ENCODE results near the gene CCT5.
A peak's percentile ranks its signal among the peaks of the same experiment; 100 is the strongest.
"Not testable (repeated sequence)": the region's sequence is repeated elsewhere in the genome, so short reads cannot be mapped to it uniquely, and the experiment has no call there.

Gene CCT5

GRCh38 chr5:10247217-10247616 lies 2.9 kb upstream of the CCT5 start:
- not testable (repeated sequence) for DNase-seq

GRCh38 chr5:10248378-10249260 lies 1.5 kb upstream of the CCT5 start:
- no peak for DNase-seq

DNA sequence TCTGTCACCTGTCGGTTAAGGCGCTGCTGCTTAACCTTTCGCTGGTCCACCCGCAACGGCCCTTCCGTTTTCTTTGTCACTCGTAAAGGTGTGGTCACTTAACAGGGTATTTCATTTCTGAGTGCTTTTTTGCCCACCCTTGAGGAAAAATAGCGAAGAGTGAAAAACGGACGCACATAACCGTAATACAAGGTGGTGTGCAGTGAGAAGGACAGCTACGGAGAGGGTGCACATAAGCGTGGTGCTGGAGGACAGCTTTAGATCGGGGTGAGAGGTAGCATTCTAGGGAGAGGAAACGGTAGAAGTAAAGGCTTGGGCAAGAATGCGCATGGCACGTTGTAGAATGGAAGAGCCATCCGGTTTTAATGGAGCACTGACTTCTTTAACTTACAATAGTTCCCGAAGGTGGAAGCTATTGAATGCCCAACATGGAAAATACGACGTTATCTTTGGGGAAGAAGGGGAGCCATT lies 761 bp downstream of the CCT5 start:
- peak; percentile 28 for DNase-seq

DNA sequence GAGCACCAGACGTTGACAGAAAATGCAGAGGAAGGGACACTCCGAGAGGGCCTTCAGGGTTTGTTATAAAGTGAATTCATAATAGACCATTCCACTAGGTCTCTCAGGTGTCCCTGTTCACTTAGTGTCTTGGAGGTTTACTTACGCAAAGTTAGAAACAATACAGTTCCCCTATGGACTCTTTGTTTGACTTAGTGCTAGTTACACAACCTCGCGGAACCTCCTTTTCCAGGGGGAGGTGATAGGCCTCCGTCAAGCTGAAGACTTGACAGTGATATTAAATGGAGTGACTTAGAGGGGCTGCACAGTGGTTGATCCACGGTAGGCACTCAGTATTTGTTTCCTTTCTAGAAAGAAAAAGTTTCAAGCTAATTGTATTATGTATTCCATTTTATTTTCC lies 1.3 kb downstream of the CCT5 start:
- no peak for DNase-seq

GRCh38 chr5:10253390-10253789 lies 3.3 kb downstream of the CCT5 start:
- no peak for DNase-seq

GRCh38 chr5:10254686-10255085 lies 4.6 kb downstream of the CCT5 start:
- no peak for DNase-seq

DNA sequence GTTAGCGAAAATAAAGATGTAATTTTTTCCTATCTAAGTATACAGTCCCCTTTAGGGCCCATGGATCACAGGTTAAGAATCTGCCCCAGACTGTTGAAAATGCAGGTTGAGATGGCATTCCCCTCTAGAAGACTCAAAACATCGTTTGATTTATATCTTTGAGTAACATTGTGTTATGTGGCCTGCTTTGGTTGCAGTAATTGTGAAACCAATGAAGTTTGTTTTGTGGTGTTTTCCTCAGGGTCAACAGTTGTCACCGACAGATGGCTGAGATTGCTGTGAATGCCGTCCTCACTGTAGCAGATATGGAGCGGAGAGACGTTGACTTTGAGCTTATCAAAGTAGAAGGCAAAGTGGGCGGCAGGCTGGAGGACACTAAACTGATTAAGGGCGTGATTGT lies 7.8 kb downstream of the CCT5 start:
- no peak for DNase-seq

GRCh38 chr5:10259899-10260298 lies 9.8 kb downstream of the CCT5 start:
- DNase-seq, result no peak

DNA sequence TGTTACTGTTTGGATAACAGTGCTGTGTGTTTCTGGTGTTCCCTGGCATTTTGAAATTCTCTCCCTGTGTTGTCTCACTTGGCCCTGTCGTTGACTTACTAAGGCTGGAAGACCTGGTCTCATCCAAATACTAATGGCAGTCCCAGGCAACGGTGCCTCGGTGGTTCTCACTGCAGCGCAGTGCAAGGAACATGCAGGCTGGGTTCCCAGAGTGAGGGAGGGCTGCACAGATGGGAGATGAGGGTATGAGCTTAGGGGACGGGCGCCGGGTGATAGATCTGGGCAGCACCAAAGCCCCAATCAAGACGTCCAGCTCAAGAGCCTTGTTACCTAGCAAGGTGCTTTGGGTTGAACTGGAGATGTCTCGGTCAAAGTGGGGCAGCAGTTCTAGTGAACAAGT lies 11.0 kb downstream of the CCT5 start:
- DNase-seq, result no peak

DNA sequence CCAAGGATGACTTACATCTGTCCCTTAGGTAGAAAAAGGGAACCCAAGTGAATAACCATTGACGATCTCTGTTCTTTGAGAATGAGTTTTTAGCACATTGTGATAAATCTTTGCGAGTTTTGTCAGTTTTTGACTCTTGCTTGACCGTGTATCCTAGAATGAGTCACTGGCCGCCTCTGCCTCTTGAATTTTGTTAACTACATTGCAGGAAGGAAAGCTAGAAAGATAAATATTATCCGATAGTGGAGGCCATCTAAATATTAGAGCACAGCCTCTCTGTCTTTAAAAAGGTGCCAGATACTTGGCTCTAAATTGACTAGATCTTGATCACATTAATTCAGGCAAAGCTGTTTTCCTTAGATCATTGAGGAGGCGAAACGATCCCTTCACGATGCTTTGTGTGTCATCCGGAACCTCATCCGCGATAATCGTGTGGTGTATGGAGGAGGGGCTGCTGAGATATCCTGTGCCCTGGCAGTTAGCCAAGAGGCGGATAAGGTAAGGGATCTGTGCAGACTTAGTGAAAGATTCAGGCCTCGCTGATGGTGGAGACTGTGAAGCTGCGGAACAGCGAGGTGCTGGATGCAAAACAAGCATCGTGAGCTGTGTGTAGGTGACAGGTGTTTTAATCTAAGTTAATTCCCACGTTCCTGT lies 12.2 kb downstream of the CCT5 start:
- DNase-seq, result no peak

DNA sequence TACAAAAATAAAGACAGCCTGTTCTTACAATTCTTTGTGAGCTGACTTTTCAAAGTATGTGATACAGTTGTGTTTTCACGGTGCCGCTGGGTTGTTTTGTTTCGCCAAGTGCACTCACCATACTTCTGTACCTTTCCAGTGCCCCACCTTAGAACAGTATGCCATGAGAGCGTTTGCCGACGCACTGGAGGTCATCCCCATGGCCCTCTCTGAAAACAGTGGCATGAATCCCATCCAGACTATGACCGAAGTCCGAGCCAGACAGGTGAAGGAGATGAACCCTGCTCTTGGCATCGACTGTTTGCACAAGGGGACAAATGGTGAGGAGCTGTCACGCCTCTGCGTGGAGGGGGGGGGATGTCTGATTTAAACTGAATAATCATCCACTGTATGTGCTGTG lies 12.9 kb downstream of the CCT5 start:
- no peak for DNase-seq

GRCh38 chr5:10264604-10265003 lies 14.5 kb downstream of the CCT5 start:
- DNase-seq, result no peak

- no peak for DNase-seq
Observed at GRCh38 chr5:10265245-10266109, 15.4 kb downstream of the CCT5 start.

DNA sequence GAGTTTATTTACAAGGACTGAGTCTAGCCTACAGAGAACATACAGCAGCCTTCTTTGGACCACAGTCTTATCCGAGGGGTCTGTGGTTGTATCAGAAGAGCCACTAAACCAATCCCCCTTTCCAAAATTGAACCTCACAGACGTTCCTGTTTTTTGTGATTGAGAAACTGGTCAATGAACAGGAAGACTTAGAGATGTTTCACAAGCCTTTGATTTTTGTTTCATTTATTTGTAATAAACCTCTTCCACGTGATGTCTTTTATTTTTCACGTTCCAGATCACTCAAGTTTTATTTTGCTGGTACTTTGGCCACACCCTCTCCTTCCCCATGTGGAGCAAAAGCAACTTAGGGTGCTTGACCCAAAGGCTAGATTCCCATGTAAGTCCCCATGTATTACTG lies 16.1 kb downstream of the CCT5 start:
- no peak for DNase-seq

DNA sequence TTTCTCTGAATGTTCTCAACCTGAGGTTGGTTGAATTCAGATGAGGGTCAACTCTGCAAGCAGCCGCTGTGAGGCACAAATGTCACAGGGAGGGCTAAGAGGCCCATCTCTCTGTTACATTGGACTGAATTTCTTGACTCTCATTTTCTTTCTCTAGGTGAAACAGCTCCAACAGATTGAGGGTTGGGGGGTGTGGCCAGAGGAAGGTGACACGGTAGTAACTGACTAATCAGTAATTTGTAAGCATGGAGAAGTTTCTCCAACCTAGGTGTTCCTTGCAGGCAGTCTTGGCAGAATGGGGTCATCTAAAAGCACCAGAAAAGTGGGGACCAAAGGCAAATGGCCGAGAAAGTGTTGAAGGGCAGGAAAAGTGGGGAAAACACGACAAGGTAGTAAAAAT lies 16.8 kb downstream of the CCT5 start:
- DNase-seq, result no peak

DNA sequence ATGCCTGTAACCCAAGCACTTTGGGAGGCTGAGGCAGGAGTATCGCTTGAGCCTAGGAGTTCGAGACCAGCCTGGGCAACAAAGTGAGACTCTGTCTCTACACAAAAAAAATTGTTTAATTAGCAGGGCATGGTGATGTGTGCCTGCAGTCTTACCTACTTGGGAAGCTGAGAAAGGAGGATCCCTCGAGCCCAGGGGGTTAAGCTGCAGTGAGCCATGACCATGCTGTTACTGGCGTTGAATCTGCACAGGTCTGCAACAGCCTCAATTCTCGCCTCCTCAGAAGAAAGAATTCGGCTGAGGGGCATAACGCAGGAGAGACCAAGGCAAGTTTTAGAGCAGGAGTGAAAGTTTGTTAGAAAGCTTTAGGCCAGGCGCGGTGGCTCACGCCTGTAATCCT lies 18.0 kb downstream of the CCT5 start:
- DNase-seq, result no peak

DNA sequence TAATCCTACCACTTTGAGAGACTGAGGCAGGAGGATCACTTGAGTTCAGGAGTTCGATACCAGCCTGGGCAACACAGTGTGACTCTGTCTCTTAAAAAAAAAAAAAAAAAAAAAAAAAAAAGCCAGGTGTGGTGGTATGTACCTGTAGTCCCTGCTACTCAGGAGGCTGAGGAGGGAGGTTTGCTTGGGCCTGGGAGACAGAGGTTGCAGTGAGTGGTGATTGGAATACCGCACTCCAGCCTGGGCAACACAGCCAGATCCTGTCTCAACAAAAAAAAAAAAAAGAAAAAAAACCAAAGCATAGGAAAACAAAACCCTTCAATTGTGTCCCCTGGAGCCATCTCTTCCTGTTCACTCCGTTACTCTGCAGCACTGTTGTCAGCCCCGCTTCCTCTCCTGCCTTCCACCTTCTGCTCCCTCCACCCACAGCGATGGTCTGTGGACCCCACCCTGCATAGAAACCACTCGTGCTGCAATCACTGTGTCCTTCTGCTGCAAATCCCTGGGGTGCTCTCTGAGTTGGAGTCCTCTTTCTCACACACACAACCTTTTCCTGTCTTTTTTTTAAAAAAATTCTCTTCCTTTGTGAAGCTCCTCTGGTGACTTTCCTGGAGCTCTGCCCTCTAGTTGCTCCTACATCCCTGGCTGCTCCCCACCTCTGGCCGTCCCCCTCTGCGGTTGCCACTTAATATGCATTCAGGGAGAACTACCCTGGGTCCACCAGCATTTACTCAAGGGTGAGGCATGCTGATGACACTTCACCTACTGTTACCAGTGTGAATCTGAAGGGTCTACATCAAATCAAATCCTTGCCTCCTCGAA lies 22.2 kb downstream of the CCT5 start:
- no peak for DNase-seq

- DNase-seq, result not testable (repeated sequence)
Observed at GRCh38 chr5:10272875-10273209, 22.8 kb downstream of the CCT5 start.

DNA sequence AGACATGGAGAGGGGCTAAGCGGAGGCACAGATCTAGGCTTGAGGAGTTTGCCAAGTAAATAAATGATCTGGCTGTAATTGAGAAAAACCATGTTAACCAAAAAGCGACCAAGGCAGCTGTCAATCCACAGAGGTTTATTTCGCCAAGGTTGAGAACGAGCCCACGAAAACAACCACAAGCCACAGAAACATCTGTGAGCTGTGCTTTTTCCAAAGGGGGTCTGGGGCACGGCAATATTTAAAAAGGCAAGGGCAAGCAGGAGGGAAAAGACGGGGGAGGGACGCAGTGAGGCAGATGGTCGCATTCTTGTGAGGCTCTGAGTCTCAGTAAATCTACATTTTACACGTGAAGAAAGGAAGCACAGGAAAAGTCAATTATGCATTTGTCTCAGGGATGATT lies 25.4 kb downstream of the CCT5 start:
- no peak for DNase-seq

- DNase-seq, result no peak
Observed at GRCh38 chr5:10275991-10276390, 25.9 kb downstream of the CCT5 start.

GRCh38 chr5:10276691-10277090 lies 26.6 kb downstream of the CCT5 start:
- no peak for DNase-seq

DNA sequence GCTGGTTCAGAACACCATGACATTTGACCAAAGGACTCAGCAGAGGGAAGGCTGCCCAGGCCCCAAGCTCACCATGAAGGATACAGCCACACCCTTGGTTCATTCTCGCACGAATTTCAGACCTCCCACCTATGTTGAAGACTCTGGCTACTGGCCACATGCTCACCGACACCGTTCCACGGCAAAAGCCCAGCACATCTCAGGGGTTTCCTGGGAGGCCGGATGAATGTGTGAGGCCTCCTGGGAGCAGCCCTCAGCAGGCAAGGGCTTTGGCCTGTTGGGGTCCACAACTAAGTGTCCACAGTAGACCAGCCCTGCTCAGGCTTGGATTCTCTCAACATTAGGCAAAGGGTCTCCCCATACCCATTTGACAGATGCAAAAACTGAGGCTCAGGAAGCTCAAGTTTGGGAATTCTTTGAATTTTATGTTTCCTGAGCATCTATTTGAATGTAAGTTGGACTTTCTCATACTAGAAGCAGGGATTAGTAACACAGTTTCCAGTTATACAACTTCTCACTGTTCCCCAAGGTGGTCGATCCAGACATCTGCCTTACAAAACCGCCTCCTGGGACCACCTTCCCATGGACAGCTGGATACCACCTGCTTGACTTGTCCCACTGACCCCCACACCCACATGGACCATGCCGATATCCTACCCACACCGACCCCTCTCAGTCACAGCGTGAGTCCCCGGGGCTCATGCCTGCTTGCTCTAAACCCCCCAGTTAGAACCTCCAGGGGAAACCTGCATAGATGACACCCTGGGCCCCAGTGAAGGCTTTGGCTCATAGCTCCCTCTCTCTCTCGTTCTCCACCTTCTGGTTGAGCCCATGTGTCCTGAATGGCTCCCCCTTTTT lies 27.9 kb downstream of the CCT5 start:
- DNase-seq, result no peak
